H1 (cell line): ENCODE measurements around the gene GTF2IRD1. TPM values are rescaled to one million over a fixed set of nuclear protein-coding genes. Genes with fewer than 3 reads are reported as not detected.

Source experiments
- CEBPB ChIP-seq: IDR thresholded peaks from 2 replicates; pipeline ENCODE4 v1.6.1; 2012; ENCODE audit warnings: low read depth, low read length
- CHD7 ChIP-seq: fragments of 300-600 bp; sonication (generic); IDR thresholded peaks from 2 replicates; pipeline ENCODE4 v1.7.1; 2012; ENCODE audit warnings: low read length, moderate library complexity, mild to moderate bottlenecking, inconsistent platforms; ENCODE audit not compliant: insufficient replicate concordance
- SAP30 ChIP-seq: fragments of 300-600 bp; sonication (generic); IDR thresholded peaks from 2 replicates; pipeline ENCODE4 v1.7.1; 2012; ENCODE audit warnings: low read length, moderate library complexity, mild to moderate bottlenecking, inconsistent platforms; ENCODE audit not compliant: insufficient read depth, insufficient replicate concordance
- SIX5 ChIP-seq: IDR thresholded peaks from 2 replicates; pipeline ENCODE4 v1.6.1; 2011; ENCODE audit warnings: mild to moderate bottlenecking, low read depth, low read length
- SP4 ChIP-seq: IDR thresholded peaks from 2 replicates; pipeline ENCODE4 v1.6.1; 2012; ENCODE audit warnings: low read length, inconsistent platforms
- polyA plus RNA-seq, 7 experiments: library from polyadenylated mRNA; depleted of rRNA in 3 of 7; stranded (reverse) in 5 of 7; unstranded in 2 of 7; fragments of >200 nt in 5 of 7; fragments of 200-250 nt in 2 of 7; gene quantifications; 1 replicate in 5 of 7; 2 replicates in 1 of 7; 4 replicates in 1 of 7; pipeline versions ENCODE4 v1.2.1 to v1.2.3, GENCODE V29; 2011 to 2013; ENCODE audit warnings: missing spikeins in 2 of 7, mixed read lengths in 2 of 7
- total RNA-seq: library from RNA; stranded (reverse); fragmentation: NEBNext Ultra II Directional; extraction: Animal tissue kit (Norgen Biotek cat#: 25700); gene quantifications from 2 replicates; pipeline ENCODE4 v1.2.1, GENCODE V29; 2021
- TF ChIP-seq, protein P1 (sequence below): IDR thresholded peaks from 2 replicates; pipeline ENCODE4 v1.6.1; 2012; ENCODE audit warnings: inconsistent platforms

Gene GTF2IRD1
- total and polyA plus RNA-seq, 2 of the 8 experiments (the other 6 are each of a cell fraction or from before 2014, with no cell fraction given): 27.4 to 45.4 TPM

- TF ChIP-seq SAP30 (no peak), SP4 (no peak), CEBPB (no peak), SIX5 (no peak), CHD7 (no peak)
- TF ChIP-seq, protein P1, sequence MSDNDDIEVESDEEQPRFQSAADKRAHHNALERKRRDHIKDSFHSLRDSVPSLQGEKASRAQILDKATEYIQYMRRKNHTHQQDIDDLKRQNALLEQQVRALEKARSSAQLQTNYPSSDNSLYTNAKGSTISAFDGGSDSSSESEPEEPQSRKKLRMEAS: no peak
- TF ChIP-seq, all 59 proteins: peak for 0
Observed at GRCh38 chr7:74479066-74479781, 25.5 kb downstream of the GTF2IRD1 start (continued).
